WTC11 (cell line): Measurements from ENCODE around the gene CHD3. TPM values are rescaled to one million over a fixed set of nuclear protein-coding genes. Genes with fewer than 3 reads are reported as not detected.
A peak's percentile ranks its signal among the peaks of the same experiment; 100 is the strongest.

Experiments used
- ATAC-seq: fragments of 200-7000 bp; cut with Tn5 transposase; 2 replicates; pipeline ENCODE4 v1.10.0; 2021; ENCODE audit warnings: mild to moderate bottlenecking, moderate library complexity
- CTCF ChIA-PET: fragments of 300-600 bp; sonication (Branson Sonifier 250); formaldehyde crosslinking; loops from one replicate; lab custom pipeline; 2021; ENCODE audit warnings: antibody characterized with exemption; lab: Charles Lee
- POLR2A ChIA-PET: fragments of 350-600 bp; sonication (Branson Sonifier 250); formaldehyde crosslinking; loops from one replicate; lab custom pipeline; 2021; ENCODE audit warnings: antibody characterized with exemption; lab: Charles Lee
- DNase-seq: peaks from one replicate; pipeline ENCODE4 v3.0.0; 2021; ENCODE audit warnings: low spot score
- H3K27ac Mint-ChIP-seq: 2 replicates; pipeline ENCODE4 v1.8.0; 2021; ENCODE audit warnings: mixed read lengths
- H3K27me3 Mint-ChIP-seq: 2 replicates; pipeline ENCODE4 v1.8.0; 2021; ENCODE audit warnings: low read depth, mild to moderate bottlenecking, moderate library complexity, mixed read lengths
- H3K36me3 Mint-ChIP-seq: 2 replicates; pipeline ENCODE4 v1.8.0; 2021; ENCODE audit warnings: mixed read lengths
- H3K4me1 Mint-ChIP-seq: 2 replicates; pipeline ENCODE4 v1.8.0; 2022; ENCODE audit warnings: mixed read lengths
- H3K4me3 Mint-ChIP-seq: 2 replicates; pipeline ENCODE4 v1.8.0; 2021; ENCODE audit warnings: mild to moderate bottlenecking, moderate library complexity, mixed read lengths
- H3K9me3 Mint-ChIP-seq: 2 replicates; pipeline ENCODE4 v1.8.0; 2021; ENCODE audit warnings: mixed read lengths
- ATF6 ChIP-seq: sonication (generic); formaldehyde crosslinking; IDR thresholded peaks from 2 replicates; pipeline ENCODE4 v1.8.1; 2023; ENCODE audit warnings: mild to moderate bottlenecking, missing genetic modification reagents
- ERG ChIP-seq: fragments of 250-450 bp; sonication (Bioruptor Pico); IDR thresholded peaks from 2 replicates; pipeline ENCODE4 v1.8.0; 2021; ENCODE audit warnings: mild to moderate bottlenecking
- FOXK1 ChIP-seq: sonication (generic); formaldehyde crosslinking; IDR thresholded peaks from 2 replicates; pipeline ENCODE4 v1.8.0; 2022; ENCODE audit warnings: mild to moderate bottlenecking, moderate library complexity, missing genetic modification reagents
- MYBL2 ChIP-seq: sonication (generic); formaldehyde crosslinking; IDR thresholded peaks from 2 replicates; pipeline ENCODE4 v1.8.1; 2023; ENCODE audit warnings: mild to moderate bottlenecking, moderate library complexity, missing genetic modification reagents
- PREB ChIP-seq: sonication (generic); formaldehyde crosslinking; IDR thresholded peaks from 2 replicates; pipeline ENCODE4 v1.8.1; 2022; ENCODE audit warnings: mild to moderate bottlenecking, missing genetic modification reagents, moderate library complexity, borderline replicate concordance
- SP1 ChIP-seq: sonication (generic); formaldehyde crosslinking; conservative IDR thresholded peaks from 2 replicates; pipeline ENCODE4 v1.8.1; 2022; ENCODE audit warnings: missing genetic modification reagents
- ZBTB43 ChIP-seq: sonication (generic); formaldehyde crosslinking; IDR thresholded peaks from 2 replicates; pipeline ENCODE4 v1.8.1; 2023; ENCODE audit warnings: mild to moderate bottlenecking, missing genetic modification reagents
- total RNA-seq: library from RNA; stranded (reverse); gene quantifications from 3 replicates; pipeline ENCODE4 v1.2.3, GENCODE V29; 2021

Gene CHD3
- total RNA-seq, 1 experiment from 2014 or later = 39.5 TPM

GRCh38 chr17:7927596-7927995 lies 39.0 kb downstream of the CHD3 start (continued):
- TF ChIP-seq ZBTB43 (CRISPR knock-in tag) (no peak), SP1 (CRISPR knock-in tag) (no peak), ATF6 (CRISPR knock-in tag) (no peak), PREB (no peak)
- TF ChIP-seq, all 79 proteins: peak for 0

GRCh38 chr17:7929158-7930023 lies 40.8 kb downstream of the CHD3 start, which contains the start of gene KCNAB3:
Gene KCNAB3 (minus strand): TSS chr17:7929856. CDS start chr17:7929435, 421 bp downstream.
- Mint-ChIP-seq H3K27me3 (peaks cover 61% of the 10 kb centered on the region), H3K36me3 (no peaks in the 10 kb centered on the region), H3K4me3 (peak within 1 kb of the TSS; percentile 100), H3K9me3 (no peaks in the 10 kb centered on the region), H3K4me1 (peaks cover 32% of the 10 kb centered on the region)
- CTCF ChIA-PET = interaction anchor here (0.6 to 4.8 kb wide), 14 partner anchors 10 to 189 kb away, joined by 3 to 33 read pairs (median 4); partner anchors contain the start of genes ALOXE3 and NAA38
- ATAC-seq = peak; percentile 81
- peak; percentile 87 for DNase-seq
- TF ChIP-seq SP1 (CRISPR knock-in tag) = peak; percentile 51; the same call in 1 of the 2 replicates
- TF ChIP-seq ZBTB43 (CRISPR knock-in tag) = no peak
- TF ChIP-seq, all 79 proteins: peak for 1
- POLR2A ChIA-PET = interaction anchor here (1.4 kb wide), 1 partner anchor 14 kb away, joined by 3 read pairs; the partner anchor contains the start of gene RNF227
- no peak within 1 kb of the TSS for H3K27ac Mint-ChIP-seq

- CTCF ChIA-PET = interaction anchor here (0.6 to 4.8 kb wide), 13 partner anchors 16 to 191 kb away, joined by 3 to 82 read pairs (median 6); no protein-coding TSS in a partner anchor
- no peaks in the 10 kb centered on the region for H3K9me3 Mint-ChIP-seq
- no peak overlapping the region for H3K27ac Mint-ChIP-seq
- peak overlapping the region; percentile 100 for H3K4me3 Mint-ChIP-seq
- peaks cover 46% of the 10 kb centered on the region for H3K27me3 Mint-ChIP-seq
- DNase-seq = no peak
- TF ChIP-seq FOXK1 (CRISPR knock-in tag) (no peak), MYBL2 (0 out of 2 replicates have a peak, but pooled peaks have one; percentile 2), ERG (CRISPR knock-in tag) (no peak)
- peaks cover 32% of the 10 kb centered on the region for H3K4me1 Mint-ChIP-seq
- POLR2A ChIA-PET = interaction anchor here (0.7 to 1.0 kb wide), 2 partner anchors 16 to 90 kb away, joined by 3 to 6 read pairs; no protein-coding TSS in a partner anchor
- no peak for ATAC-seq
- H3K36me3 Mint-ChIP-seq = peaks cover 7% of the 10 kb centered on the region
Measured at GRCh38 chr17:7930841-7931631, 42.4 kb downstream of the CHD3 start.
